ENCODE data around the gene NGF. TPM values are rescaled to one million over a fixed set of nuclear protein-coding genes. Genes with fewer than 3 reads are reported as not detected.

NGF gene
- total RNA-seq, 2 experiments from 2014 or later: not detected

DNA sequence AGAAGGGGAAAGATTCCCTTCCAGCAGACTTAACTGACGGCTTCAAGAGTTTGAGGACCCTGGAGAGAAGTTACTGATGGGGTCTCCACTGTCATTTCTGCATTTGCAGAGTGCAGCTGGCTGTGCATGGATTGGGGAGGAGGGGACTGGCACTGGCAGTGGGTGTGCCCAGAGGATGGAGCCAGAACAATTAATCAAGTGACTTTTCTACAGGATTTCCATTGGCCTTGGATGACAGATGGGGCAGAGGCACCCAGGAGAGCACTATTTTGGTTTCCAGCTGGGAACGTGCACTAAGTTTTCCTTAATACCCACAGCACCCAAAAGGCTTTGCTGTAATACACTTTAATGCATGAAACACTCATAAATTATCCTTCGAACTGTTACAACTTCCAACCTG lies 1.3 kb downstream of the NGF start:
- Mint-ChIP-seq H3K27me3 (peaks cover 25% of the 10 kb centered on the region), H3K27ac (no peak overlapping the region), H3K9me3 (no peaks in the 10 kb centered on the region), H3K36me3 (ENCODE audit: low read depth) (no peaks in the 10 kb centered on the region), H3K4me3 (no peak overlapping the region), H3K4me1 (ENCODE audit: low read depth) (no peaks in the 10 kb centered on the region)
- no peak for DNase-seq
- TF ChIP-seq, protein P1, sequence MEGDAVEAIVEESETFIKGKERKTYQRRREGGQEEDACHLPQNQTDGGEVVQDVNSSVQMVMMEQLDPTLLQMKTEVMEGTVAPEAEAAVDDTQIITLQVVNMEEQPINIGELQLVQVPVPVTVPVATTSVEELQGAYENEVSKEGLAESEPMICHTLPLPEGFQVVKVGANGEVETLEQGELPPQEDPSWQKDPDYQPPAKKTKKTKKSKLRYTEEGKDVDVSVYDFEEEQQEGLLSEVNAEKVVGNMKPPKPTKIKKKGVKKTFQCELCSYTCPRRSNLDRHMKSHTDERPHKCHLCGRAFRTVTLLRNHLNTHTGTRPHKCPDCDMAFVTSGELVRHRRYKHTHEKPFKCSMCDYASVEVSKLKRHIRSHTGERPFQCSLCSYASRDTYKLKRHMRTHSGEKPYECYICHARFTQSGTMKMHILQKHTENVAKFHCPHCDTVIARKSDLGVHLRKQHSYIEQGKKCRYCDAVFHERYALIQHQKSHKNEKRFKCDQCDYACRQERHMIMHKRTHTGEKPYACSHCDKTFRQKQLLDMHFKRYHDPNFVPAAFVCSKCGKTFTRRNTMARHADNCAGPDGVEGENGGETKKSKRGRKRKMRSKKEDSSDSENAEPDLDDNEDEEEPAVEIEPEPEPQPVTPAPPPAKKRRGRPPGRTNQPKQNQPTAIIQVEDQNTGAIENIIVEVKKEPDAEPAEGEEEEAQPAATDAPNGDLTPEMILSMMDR (IDR thresholded peaks at IDR 0.05): no peak
- intact Hi-C loops (cut with micrococcal nuclease): no loop called here
- no peak for ATAC-seq
- CTCF ChIA-PET: no interaction called here
- POLR2A ChIA-PET: no interaction called here

GRCh38 chr1:115332813-115333608 lies 5.0 kb downstream of the NGF start:
- no peaks in the 10 kb centered on the region for H3K9me3 Mint-ChIP-seq
- POLR2A ChIA-PET: no interaction called here
- no peaks in the 10 kb centered on the region for H3K4me1 Mint-ChIP-seq (ENCODE audit: low read depth)
- ATAC-seq: no peak
- H3K27me3 Mint-ChIP-seq: peaks cover 12% of the 10 kb centered on the region
- DNase-seq: no peak
- no peaks in the 10 kb centered on the region for H3K36me3 Mint-ChIP-seq (ENCODE audit: low read depth)
- no peak overlapping the region for H3K27ac Mint-ChIP-seq
- TF ChIP-seq, protein P1 (IDR thresholded peaks at IDR 0.05): no peak
- intact Hi-C loops (cut with micrococcal nuclease): no loop called here
- CTCF ChIA-PET: no interaction called here
- H3K4me3 Mint-ChIP-seq: no peak overlapping the region

DNA sequence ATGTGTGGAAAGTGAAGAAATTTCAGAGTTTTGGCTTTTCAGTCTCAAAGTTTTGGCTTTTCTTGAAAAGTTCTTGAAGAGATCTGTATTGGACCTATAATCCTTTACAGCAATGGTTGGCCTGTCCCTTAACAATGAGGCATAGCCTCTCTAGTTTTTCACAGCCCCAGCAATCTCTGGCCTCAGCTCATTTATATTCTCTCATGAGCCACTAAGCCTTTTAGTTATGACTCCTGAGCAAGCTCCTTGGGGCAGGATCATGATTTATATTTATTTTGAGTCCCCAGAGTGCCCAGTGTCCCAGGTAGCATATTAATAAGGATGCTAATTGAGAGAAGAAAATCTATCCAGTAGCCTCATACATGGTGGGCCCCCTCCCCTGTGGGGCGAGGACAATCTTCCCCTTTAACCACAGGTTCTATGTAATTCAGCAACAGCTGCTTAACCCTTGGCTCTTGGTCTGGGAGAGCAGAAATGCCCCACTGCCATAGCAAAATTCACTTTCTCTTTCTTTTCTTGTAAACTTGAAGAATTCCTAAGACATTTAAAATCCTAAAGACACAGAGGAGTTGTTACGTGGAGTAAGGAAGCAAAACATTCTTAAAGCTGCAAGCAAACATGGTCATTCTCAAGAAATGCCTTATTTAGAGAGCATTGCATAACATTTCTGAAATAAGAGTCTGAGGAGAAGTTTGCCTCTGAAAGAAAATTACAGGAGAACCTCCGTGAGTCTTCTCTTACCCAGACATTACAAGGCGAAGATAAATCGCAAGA lies 6.3 kb downstream of the NGF start:
- peaks cover 7% of the 10 kb centered on the region for H3K27me3 Mint-ChIP-seq
- H3K4me1 Mint-ChIP-seq (ENCODE audit: low read depth): no peaks in the 10 kb centered on the region
- ATAC-seq (no peak), DNase-seq (no peak)
- H3K9me3 Mint-ChIP-seq: no peaks in the 10 kb centered on the region
- H3K36me3 Mint-ChIP-seq (ENCODE audit: low read depth): no peaks in the 10 kb centered on the region
- TF ChIP-seq, protein P1 (IDR thresholded peaks at IDR 0.05): no peak
- intact Hi-C loops (cut with micrococcal nuclease): no loop called here
- ChIA-PET POLR2A (no interaction called here), CTCF (no interaction called here)
- no peak overlapping the region for H3K4me3 Mint-ChIP-seq
- no peak overlapping the region for H3K27ac Mint-ChIP-seq

DNA sequence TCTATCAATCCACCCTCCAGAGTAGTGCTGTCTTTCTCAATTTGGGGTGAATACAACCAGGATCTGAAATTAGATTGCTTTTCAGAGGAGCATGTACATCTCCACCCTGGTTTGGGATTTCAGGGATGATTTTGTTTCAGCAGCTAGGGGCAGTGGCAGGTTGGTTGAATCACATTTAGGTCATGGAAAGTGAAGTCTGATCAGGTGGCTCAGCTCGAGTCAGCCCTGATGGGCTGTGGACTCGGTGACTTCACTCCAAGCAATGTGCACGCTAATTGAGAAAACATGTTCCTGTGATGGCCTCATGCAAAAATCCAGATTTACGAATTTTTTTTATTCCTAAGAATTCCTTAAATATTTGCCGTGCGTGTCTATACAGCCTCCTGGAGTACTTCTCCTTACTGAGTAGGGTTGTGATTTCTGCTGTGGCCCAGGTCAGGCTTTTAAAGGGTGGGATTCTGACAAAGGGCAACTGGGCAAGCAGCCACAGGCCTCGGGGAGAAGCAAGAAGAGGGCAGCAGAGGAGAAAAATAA lies 7.5 kb downstream of the NGF start:
- intact Hi-C loops (cut with micrococcal nuclease): no loop called here
- ChIA-PET CTCF (no interaction called here), POLR2A (no interaction called here)
- TF ChIP-seq, protein P1 (IDR thresholded peaks at IDR 0.05): no peak
- no peak overlapping the region for H3K4me3 Mint-ChIP-seq
- ATAC-seq (no peak), DNase-seq (no peak)
- no peak overlapping the region for H3K27ac Mint-ChIP-seq
- no peaks in the 10 kb centered on the region for H3K4me1 Mint-ChIP-seq (ENCODE audit: low read depth)
- peaks cover 7% of the 10 kb centered on the region for H3K27me3 Mint-ChIP-seq
- H3K9me3 Mint-ChIP-seq: no peaks in the 10 kb centered on the region
- no peaks in the 10 kb centered on the region for H3K36me3 Mint-ChIP-seq (ENCODE audit: low read depth)

DNA sequence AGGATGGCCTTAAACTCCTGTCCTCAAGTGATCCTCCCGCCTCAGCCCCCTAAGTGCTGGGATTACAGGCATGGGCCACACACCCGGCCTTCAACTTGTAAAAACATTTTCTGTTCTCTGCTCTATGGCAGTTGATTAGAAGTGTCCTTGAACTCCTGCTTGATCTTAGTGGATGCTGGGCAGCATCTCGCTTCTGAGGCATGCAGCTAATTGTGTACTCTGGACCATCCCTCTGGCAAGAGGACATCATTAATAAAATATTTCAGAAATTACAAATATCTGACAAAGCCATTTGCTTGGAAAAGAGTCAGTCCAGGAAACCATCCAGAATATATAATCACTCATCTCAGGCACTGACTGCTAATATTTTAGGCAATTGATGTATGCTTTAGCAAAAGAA lies 8.1 kb downstream of the NGF start:
- ChIA-PET POLR2A (no interaction called here), CTCF (no interaction called here)
- Mint-ChIP-seq H3K36me3 (ENCODE audit: low read depth) (no peaks in the 10 kb centered on the region), H3K4me1 (ENCODE audit: low read depth) (no peaks in the 10 kb centered on the region), H3K9me3 (no peaks in the 10 kb centered on the region), H3K27me3 (peaks cover 8% of the 10 kb centered on the region), H3K4me3 (no peak overlapping the region), H3K27ac (no peak overlapping the region)
- DNase-seq (no peak), ATAC-seq (no peak)
- intact Hi-C loops (cut with micrococcal nuclease): no loop called here
- TF ChIP-seq, protein P1 (IDR thresholded peaks at IDR 0.05): no peak
